Adrenal gland (tissue), 12 donors: Measurements from ENCODE around the gene NUDT5. TPM values are rescaled to one million over a fixed set of nuclear protein-coding genes. Genes with fewer than 3 reads are reported as not detected.
A peak's percentile ranks its signal among the peaks of the same experiment; 100 is the strongest.

Source experiments
- DNase-seq, 7 donors: peaks; one replicate each; pipeline ENCODE4 v3.0.0-alpha.2; 2019 to 2020
- H3K27ac ChIP-seq, 5 donors: fragments of 200-600 bp; sonication (generic) in 4 of 5; 1 replicate in 3 of 5; 2 replicates in 2 of 5; pipeline versions ENCODE4 v1.5.1 to v1.8.0; 2016 to 2020; ENCODE audit warnings: mild to moderate bottlenecking in 1 of 5
- H3K27me3 ChIP-seq: fragments of 200-600 bp; 2 replicates; pipeline ENCODE4 v1.8.0; 2021
- H3K36me3 ChIP-seq, 2 donors: fragments of 200-600 bp; replicated peaks in 1 of 2; 1 replicate in 1 of 2; 2 replicates in 1 of 2; pipeline versions ENCODE4 v1.5.1 to v1.8.0; 2018 to 2022
- H3K4me1 ChIP-seq, 2 donors: fragments of 200-600 bp; replicated peaks in 1 of 2; 1 replicate in 1 of 2; 2 replicates in 1 of 2; pipeline versions ENCODE4 v1.5.1 to v1.8.0; 2018 to 2021
- H3K4me3 ChIP-seq, 4 donors: fragments of 200-600 bp; sonication (generic) in 3 of 4; one replicate each; pipeline ENCODE4 v1.5.1; 2016 to 2018
- H3K9me3 ChIP-seq, 3 donors: fragments of 200-600 bp; sonication (generic) in 1 of 3; replicated peaks in 1 of 3; 1 replicate in 2 of 3; 2 replicates in 1 of 3; pipeline versions ENCODE4 v1.5.1 to v1.8.0; 2016 to 2021
- CTCF ChIP-seq, 6 experiments: fragments of 450-650 bp in 4 of 6; fragments of 200-600 bp in 2 of 6; sonication (generic) in 1 of 6; IDR thresholded peaks; 1 replicate in 5 of 6; 2 replicates in 1 of 6; pipeline versions ENCODE4 v1.5.1 to v1.8.0; 2016 to 2021; ENCODE audit warnings: antibody characterized with exemption in 6 of 6, mild to moderate bottlenecking in 2 of 6, moderate library complexity in 1 of 6
- POLR2A ChIP-seq, 2 donors: fragments of 450-650 bp; IDR thresholded peaks; one replicate each; pipeline ENCODE4 v1.6.1; 2017; ENCODE audit warnings: antibody characterized with exemption in 2 of 2, mild to moderate bottlenecking in 2 of 2, moderate library complexity in 1 of 2
- WGBS, 4 donors: extraction: QIAGEN DNeasy Blood & Tissue Kit in 2 of 4; methylation state at CpG; one replicate each; pipeline versions ENCODE4 v1.1.5 to v1.1.7; 2013 to 2017; 5-methylcytosine and 5-hydroxymethylcytosine counted together
- intact Hi-C, 2 donors: fragments of 100-400 bp; cut with DNase I; formaldehyde crosslinking; loops; one replicate each; pipeline versions ENCODE4 v1.14.1 to v1.15.0; 2022 to 2023
- polyA plus RNA-seq, 3 donors: library from polyadenylated mRNA; stranded (reverse); fragments of 200-250 nt in 2 of 3; fragments of 350-450 nt in 1 of 3; fragmentation: Illumina TruSeq in 1 of 3; extraction: RNeasy Lipid Tissue Mini Kit (QIAGEN cat#74804) in 1 of 3; gene quantifications; one replicate each; pipeline ENCODE4 v1.2.3, GENCODE V29; 2013 to 2014
- total RNA-seq, 9 donors: library from RNA; depleted of rRNA in 4 of 9; stranded (reverse); fragments of >200 nt in 4 of 9; fragments of 120-200 nt in 1 of 9; fragmentation: NEBNext Ultra II Directional in 1 of 9; extraction: Animal tissue kit (Norgen Biotek cat#: 25700) in 1 of 9; gene quantifications; one replicate each; pipeline versions ENCODE4 v1.1.0 to v1.2.4, GENCODE V29; 2013 to 2023
- donor health status: healthy with polysubstance abuse.
- donor health status: Bipolar disorder and iron deficiency.
- donor health status: DM: yes; HTN: yes; CAD: no.
- donor health status: DM: no; HTN: no; CAD: no.
- donor health status: DM: no; HTN: no; CAD: no.
- donor health status: DM: yes; HTN: yes; CAD: no.

NUDT5 gene
- total and polyA plus RNA-seq, 12 donors, result 25.3 to 84.3 (median 46.3) TPM

DNA sequence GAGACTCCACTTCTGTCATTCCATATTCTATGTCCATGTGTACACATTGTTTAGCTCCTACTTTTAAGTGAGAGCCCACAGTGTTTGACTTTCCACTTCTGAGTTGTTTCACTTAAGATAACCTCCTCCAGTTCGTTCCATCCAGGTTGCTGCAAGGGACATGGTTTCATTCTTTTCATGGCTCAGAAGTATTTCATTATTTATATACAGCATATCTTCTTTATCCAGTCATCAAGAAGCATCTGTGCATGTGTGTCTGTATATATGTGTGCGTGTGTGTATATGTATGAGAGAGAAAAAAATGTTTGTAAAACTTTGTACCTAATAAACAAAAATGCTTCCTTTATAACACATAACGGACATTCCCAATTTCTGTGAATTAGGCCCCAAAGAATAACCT lies 60.1 kb downstream of the NUDT5 start:
- no peak for TF ChIP-seq CTCF (IDR thresholded peaks at IDR 0.05)
- TF ChIP-seq POLR2A (IDR thresholded peaks at IDR 0.05), result no peak
- peaks cover 0 to 37% of the 10 kb centered on the region in 2 donors for H3K36me3 ChIP-seq
- 91 to 98% (median 95%) methylated on average over 3 of the region's 3 CpGs for WGBS, 4 donors

DNA sequence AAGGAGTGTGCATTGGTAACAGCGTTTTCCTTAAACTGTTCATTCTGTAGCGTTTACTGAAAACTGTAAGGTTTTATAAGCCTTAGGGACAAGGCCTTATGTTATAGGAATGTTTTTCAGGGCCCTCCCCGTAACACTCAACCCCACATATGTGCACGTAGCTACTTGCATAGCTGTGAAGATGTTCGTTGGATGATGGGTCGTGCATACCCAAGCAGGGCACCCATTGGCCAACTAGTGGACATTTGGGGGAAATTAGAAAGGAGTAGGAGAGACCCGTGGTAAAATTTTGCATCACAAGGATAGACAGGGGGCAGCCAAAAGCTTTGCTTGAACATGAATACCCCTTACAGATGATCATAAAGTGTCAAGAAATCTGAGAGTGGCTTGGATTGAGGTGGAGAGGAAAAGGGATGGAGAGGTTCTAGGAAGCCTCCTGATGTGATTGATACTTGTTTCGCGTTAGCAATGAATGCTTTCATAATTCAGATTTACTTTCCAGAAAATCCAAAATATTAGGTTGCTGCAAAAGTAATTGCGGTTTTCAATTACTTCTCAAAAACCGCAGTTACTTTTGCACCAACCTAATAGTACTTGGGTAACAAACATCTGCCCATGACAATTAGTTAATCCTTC lies 65.3 kb downstream of the NUDT5 start:
- peak overlapping the region; percentile 2 to 97 (median 84) for H3K4me3 ChIP-seq
- DNase-seq, result peak; percentile 20 to 65 (median 31)
- H3K27me3 ChIP-seq, result no peaks in the 10 kb centered on the region
- intact Hi-C loops, result no loop called here
- H3K36me3 ChIP-seq, result peaks cover 0 to 7% of the 10 kb centered on the region in 2 donors
- TF ChIP-seq POLR2A (IDR thresholded peaks at IDR 0.05), result no peak
- peak in 5 of 6 experiments; percentile 33 to 54 (median 42) for TF ChIP-seq CTCF (IDR thresholded peaks at IDR 0.05)
- 25 to 30% (median 30%) methylated on average over 11 of the region's 11 CpGs for WGBS, 4 donors
- H3K9me3 ChIP-seq, result no peaks in the 10 kb centered on the region
- peak overlapping the region in 1 of 5 donors; percentile 97 for H3K27ac ChIP-seq
- H3K4me1 ChIP-seq, result peaks cover 0 to 10% of the 10 kb centered on the region in 2 donors

More for the DNA sequence above, 60.1 kb downstream of the NUDT5 start:
- Histone ChIP-seq H3K4me1 (peaks cover 0 to 5% of the 10 kb centered on the region in 2 donors), H3K27ac (no peak overlapping the region), H3K4me3 (no peak overlapping the region), H3K27me3 (no peaks in the 10 kb centered on the region), H3K9me3 (no peaks in the 10 kb centered on the region)
- DNase-seq, result no peak
- intact Hi-C loops, result no loop called here

DNA sequence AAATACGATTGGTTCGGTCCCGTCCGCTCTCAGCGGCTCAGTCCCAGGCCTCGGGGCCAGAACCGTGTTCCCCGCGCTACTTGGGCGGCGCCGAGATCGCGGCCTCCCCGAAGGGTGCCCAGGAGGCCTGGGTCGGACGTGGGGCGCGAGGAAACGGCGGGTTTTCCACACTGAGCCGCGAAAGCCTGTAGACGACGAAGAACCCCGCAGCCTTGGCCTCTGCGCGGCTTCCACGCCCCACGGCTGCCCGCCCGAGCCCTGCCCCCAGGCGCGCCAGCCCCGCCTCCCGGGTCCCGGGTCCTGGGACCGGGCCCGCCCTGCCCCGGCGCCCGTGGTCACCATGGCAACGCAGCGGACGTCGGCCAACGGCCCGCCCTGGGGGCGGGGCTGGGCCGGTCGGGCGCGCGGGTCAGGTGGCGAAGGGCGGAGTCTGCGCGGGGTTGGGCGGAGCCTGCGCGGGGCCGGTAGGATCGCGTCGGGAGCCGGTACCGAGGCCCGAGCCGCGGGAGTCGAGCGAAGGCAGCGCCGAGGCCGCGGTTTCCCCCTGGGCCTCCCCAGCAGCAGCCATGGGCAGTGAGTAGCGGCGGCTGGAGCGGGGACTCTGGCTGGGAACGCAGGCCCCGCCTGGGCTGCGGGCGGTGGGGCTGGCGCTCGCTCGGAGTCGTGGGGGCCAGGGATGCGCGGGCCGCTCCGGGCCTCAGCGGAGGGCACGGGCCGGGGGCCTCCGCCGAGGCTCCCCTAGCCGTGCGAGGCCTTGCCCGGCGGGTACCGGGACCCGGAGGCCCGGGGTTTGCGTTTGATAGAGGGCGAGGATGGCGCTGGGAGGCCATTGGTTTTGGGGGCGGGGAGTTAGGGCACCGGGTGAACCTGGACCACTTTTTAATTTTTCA lies 66.2 kb downstream of the NUDT5 start, which contains the start of gene SEC61A2:
TSS of gene SEC61A2 (plus strand) at position 456 of the 890 bp plus-strand sequence. CDS start at position 567, 111 bp downstream.
- 0 to 1% (median 1%) methylated on average over 19 to 108 of the region's 108 CpGs for WGBS, 4 donors
- intact Hi-C loops, result loop anchor here in 1 of 2 donors (10.0 kb wide), 1 partner anchor 55 kb away; no protein-coding TSS in a partner anchor
- peaks cover 0 to 4% of the 10 kb centered on the region in 2 donors for H3K36me3 ChIP-seq
- H3K4me3 ChIP-seq, result peak within 1 kb of the TSS; percentile 2 to 97 (median 84)
- H3K4me1 ChIP-seq, result peaks cover 0 to 10% of the 10 kb centered on the region in 2 donors
- H3K27me3 ChIP-seq, result no peaks in the 10 kb centered on the region
- no peaks in the 10 kb centered on the region for H3K9me3 ChIP-seq
- TF ChIP-seq POLR2A (IDR thresholded peaks at IDR 0.05) (peak; percentile 41 to 77), CTCF (IDR thresholded peaks at IDR 0.05) (no peak)
- peak within 1 kb of the TSS; percentile 70 to 97 (median 93) for H3K27ac ChIP-seq
- DNase-seq, result peak; percentile 94 to 99 (median 96)

GRCh38 chr10:12121673-12122072 lies 74.0 kb downstream of the NUDT5 start:
- no peaks in the 10 kb centered on the region for H3K4me1 ChIP-seq
- no peak overlapping the region for H3K27ac ChIP-seq
- intact Hi-C loops, result loop anchor here in 1 of 2 donors (10.0 kb wide), 1 partner anchor 47 kb away; no protein-coding TSS in a partner anchor
- no peak overlapping the region for H3K4me3 ChIP-seq
- H3K9me3 ChIP-seq, result no peaks in the 10 kb centered on the region
- TF ChIP-seq CTCF (IDR thresholded peaks at IDR 0.05), result no peak
- TF ChIP-seq POLR2A (IDR thresholded peaks at IDR 0.05), result no peak
- DNase-seq, result no peak
- no peaks in the 10 kb centered on the region for H3K27me3 ChIP-seq
- 76 to 94% (median 86%) methylated on average over 4 of the region's 4 CpGs for WGBS, 4 donors
- peaks cover 0 to 21% of the 10 kb centered on the region in 2 donors for H3K36me3 ChIP-seq
